Measurements from ENCODE around the gene FSHB. TPM values are rescaled to one million over a fixed set of nuclear protein-coding genes. Genes with fewer than 3 reads are reported as not detected.

Gene FSHB
- total and polyA plus RNA-seq, 2 of the 8 experiments (the other 6 are each of a cell fraction or from before 2014, with no cell fraction given), result not detected

DNA sequence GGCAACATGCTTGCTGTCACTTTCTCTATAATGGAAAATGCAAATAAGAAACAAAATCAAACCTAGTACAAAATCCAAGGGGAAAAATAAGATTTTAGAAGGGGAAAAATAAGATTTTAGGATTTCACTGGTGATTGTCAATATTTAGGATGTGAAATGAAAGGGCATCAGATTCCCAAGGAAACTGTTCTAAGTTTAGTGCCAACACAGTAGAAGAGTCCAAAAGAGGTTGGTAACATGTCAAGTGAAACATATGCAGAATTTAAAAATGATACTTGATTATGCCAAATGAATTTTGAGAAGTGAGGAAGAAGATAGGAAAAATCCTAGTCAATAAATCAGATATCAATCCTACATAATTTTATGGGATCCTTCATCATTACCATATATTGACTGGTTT lies 46.4 kb downstream of the FSHB start (continued):
- TF ChIP-seq GABPA (IDR thresholded peaks at IDR 0.05; ENCODE audit: borderline replicate concordance, insufficient read depth, low read length) (no peak), TAF1 (IDR thresholded peaks at IDR 0.05; ENCODE audit: low read depth, low read length) (no peak), CBX8 (IDR thresholded peaks at IDR 0.05; ENCODE audit: borderline replicate concordance, low read depth, low read length) (no peak)

Measured in H1 (cell line).